GM12801 (cell line): Measurements from ENCODE around the gene TMEM145.

Source experiments
- CTCF ChIP-seq: IDR thresholded peaks from one replicate; pipeline ENCODE4 v1.5.1; 2011; ENCODE audit warnings: control low read depth; ENCODE audit not compliant: insufficient read length; ENCODE audit errors: extremely low read depth

TMEM145 gene

GRCh38 chr19:42271045-42271419 is 42.1 kb upstream of the TMEM145 start:
- TF ChIP-seq CTCF: no peak

- TF ChIP-seq CTCF: no peak
Measured at GRCh38 chr19:42271861-42272534, 41.1 kb upstream of the TMEM145 start.

DNA sequence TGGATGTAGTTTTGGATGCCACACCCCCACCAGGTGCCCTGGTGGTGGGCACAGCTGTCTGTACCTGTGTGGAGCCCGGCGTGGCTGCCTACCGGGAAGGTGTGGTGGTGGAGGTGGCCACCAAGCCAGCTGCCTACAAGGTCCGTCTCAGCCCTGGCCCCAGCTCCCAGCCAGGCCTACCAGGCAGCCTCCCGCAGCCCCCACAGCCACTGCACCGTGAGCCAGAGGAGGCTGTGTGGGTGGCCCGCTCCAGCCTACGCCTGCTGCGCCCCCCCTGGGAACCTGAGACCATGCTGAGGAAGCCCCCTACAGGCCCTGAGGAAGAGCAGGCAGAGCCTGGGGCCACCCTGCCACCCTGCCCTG is 40.6 kb upstream of the TMEM145 start:
- no peak for TF ChIP-seq CTCF

GRCh38 chr19:42272989-42273406 is 40.1 kb upstream of the TMEM145 start:
- no peak for TF ChIP-seq CTCF

DNA sequence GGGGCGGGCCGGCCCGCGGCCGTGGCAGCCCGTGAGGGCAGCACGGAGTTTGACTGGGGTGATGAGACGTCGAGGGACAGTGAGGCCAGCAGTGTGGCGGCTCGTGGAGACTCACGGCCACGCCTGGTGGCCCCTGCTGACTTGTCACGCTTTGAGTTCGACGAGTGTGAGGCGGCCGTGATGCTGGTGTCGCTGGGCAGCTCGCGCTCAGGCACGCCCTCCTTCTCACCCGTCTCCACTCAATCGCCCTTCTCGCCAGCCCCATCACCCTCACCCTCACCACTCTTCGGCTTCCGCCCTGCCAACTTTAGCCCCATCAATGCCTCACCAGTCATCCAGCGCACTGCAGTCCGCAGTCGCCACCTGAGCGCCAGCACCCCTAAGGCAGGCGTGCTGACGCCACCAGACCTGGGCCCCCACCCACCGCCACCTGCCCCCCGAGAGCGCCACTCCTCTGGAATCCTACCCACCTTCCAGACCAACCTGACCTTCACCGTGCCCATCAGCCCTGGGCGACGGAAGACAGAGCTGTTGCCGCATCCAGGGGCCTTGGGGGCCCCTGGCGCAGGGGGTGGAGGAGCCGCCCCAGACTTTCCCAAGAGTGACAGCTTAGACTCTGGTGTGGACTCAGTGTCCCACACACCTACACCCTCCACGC is 39.6 kb upstream of the TMEM145 start:
- TF ChIP-seq CTCF: no peak

DNA sequence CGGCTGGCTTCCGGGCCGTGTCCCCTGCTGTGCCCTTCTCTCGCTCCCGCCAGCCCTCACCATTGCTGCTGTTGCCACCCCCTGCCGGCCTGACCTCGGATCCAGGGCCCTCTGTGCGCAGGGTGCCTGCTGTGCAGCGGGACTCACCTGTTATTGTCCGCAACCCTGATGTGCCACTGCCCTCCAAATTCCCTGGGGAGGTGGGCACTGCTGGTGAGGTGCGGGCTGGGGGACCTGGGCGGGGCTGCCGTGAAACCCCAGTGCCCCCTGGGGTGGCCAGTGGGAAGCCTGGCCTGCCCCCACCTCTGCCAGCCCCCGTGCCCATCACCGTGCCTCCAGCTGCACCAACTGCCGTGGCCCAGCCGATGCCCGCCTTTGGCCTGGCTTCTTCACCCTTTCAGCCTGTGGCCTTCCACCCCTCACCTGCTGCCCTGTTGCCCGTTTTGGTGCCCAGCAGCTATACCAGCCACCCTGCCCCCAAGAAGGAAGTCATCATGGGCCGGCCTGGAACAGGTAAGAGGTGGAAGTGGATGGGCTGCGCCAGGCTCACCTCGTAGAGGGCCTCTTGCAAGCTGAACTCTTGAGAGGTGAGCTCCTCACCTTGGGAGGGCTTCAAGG is 38.9 kb upstream of the TMEM145 start:
- no peak for TF ChIP-seq CTCF

DNA sequence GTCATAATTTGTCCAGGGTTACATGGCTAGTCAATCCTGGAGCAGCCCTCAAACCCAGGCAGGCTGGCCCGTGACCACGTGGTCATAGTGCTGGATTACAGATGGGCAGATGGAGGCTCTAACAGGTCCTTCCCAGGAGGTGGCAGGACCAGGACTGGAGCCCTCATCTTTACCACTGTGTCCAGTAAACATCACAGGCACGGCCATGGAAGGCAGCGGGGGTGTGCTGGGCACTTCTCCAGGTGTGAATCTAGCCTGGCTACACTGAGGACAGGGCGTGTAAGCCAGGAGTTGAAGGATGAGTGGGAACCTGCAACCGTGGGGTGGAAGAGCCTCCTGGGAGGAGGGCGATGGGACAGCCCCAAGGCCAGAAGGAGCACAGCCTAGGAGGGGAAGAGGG is 38.0 kb upstream of the TMEM145 start:
- no peak for TF ChIP-seq CTCF
